GM19438 (cell line): Measurements from ENCODE around the gene RAB39A.

Source experiments
- ATAC-seq: cut with Tn5 transposase; IDR thresholded peaks from one replicate; pipeline ENCODE4 v1.9.1; 2021; ENCODE audit warnings: low read depth; ENCODE audit not compliant: unreplicated experiment

Gene RAB39A

DNA sequence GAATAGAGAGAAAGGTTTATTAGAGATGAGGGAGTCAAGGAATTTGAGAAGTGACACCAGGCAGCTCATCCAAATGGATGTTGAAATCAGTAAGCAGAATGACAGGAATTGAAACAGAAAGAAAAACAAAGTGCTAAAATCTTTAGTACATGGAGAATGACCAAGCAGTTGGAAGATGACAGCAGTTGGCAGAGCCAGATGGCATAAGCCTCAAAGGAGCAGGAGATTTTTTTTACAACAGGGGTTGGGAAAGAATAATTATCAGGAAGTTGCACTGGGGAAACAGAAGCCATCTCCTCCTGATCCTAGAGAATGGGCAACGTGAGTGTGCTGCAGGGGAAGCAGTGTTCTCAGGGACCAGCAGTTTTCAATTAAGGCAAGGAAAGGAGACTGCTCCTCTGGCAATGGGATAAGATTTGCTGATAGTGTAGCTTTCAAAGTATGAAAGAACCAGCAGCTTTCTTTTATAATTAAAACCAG is 28.9 kb downstream of the RAB39A start:
- peak; percentile 62 for ATAC-seq

DNA sequence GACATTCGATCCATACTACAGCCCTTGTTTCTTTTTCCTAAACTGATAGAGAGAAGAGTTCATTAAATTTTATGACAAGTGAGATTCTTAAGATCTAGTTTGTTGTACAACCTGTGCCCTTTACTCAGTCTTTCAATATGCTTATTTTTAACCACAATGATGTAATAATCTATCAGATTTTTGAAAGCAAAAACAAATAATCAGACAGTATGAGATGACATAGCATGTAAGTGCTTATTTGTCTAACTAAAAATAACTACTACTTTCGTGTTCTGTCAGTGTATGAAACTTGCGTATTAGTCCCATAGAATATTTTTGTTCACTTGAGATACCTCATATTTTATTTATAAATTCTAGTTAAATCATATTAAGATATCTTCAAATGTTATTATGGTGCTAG is 33.2 kb downstream of the RAB39A start:
- ATAC-seq, result no peak

- no peak for ATAC-seq
Measured at GRCh38 chr11:107962181-107962580, 33.9 kb downstream of the RAB39A start.

GRCh38 chr11:107963091-107963490 is 34.8 kb downstream of the RAB39A start:
- no peak for ATAC-seq

GRCh38 chr11:107969219-107969618 is 41.0 kb downstream of the RAB39A start:
- ATAC-seq, result no peak

GRCh38 chr11:107970049-107970448 is 41.8 kb downstream of the RAB39A start:
- ATAC-seq, result no peak

DNA sequence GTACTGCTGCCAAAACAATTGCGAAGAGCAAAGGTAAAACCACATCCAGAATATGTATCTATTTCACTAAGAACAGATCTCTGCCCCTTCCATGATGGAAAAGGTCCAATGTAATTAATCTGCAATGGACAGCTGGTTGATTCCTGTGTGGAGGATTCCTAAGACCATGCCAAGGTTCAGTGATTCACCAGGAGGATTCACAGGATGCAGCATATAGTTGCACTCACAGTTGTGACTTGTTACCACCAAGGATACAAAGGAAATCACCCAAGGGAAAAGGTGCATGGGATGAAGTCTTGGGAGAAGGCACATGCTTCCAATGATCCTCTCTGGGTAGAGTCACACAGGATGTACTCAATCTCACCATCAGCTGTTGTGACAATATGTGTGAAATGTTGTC is 45.4 kb downstream of the RAB39A start:
- no peak for ATAC-seq

GRCh38 chr11:107988397-107989158 is 60.3 kb downstream of the RAB39A start:
- no peak for ATAC-seq

- no peak for ATAC-seq
Measured at GRCh38 chr11:107991868-107992414, 63.7 kb downstream of the RAB39A start.

DNA sequence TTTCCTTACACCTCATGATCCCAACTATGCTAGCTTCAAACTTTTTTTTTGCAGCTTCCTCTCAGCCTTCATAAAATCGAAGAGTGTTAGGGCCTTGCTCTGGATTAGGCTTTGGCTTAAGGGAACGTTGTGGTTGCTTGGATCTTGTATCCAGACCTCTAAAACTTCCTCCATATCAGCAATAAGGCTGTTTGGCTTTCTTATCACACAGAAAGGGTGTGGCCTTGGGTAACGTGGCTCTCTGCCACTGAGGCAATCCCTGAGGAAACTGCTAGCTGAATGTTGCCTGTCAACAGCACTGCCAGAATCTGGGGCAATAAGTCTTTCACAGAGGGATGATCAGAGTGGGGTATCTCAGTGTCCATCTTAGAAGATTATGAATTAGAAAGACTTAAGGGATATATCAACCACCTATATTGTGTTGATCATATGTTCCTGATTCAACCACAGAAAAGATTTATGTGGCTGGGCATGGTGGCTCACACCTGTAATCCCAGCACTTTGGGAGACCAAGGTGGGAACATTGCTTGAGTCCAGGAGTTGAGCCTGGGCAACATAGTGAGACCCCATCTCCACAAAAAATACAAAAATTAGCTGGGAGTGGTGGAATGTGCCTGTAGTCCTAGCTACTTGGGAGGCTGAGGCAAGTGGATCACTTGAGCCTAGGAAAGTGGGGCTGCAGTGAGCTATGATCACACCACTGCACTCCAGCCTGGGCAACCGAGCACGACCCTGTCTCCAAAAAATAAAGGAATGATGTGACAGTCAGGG is 67.9 kb downstream of the RAB39A start:
- ATAC-seq, result no peak

GRCh38 chr11:107998761-107999160 is 70.5 kb downstream of the RAB39A start:
- ATAC-seq, result no peak

- peak; percentile 96 for ATAC-seq
Measured at GRCh38 chr11:107999759-108000455, 71.7 kb downstream of the RAB39A start.

DNA sequence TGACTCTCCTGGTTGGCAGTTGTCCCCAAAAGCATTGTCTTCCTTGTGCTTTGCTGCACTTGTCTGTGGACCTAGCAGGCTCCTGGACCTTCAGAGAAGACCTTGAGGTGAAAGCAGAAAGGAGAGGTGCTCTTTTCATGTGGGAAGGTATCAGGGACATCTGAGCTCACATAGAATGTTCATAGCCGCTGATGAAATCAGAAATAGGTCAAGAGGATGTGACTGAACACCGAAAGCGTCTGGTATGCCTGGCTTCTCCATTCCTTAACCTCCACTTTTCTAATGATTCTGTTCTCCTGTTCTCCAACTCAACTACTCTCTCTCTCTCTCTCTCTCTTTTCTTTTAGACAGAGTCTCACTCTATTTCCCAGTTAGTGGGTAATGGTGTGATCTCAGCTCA is 74.2 kb downstream of the RAB39A start:
- ATAC-seq, result no peak

GRCh38 chr11:108003623-108004022 is 75.4 kb downstream of the RAB39A start:
- no peak for ATAC-seq

- ATAC-seq, result no peak
Measured at GRCh38 chr11:108007819-108008218, 79.6 kb downstream of the RAB39A start.

GRCh38 chr11:108008656-108009496 is 80.6 kb downstream of the RAB39A start, which contains the start of gene CUL5:
TSS of gene CUL5 (plus strand) at chr11:108008898. CDS start at chr11:108009349, 451 bp downstream.
- peak; percentile 85 for ATAC-seq

GRCh38 chr11:108009497-108010370 is 81.5 kb downstream of the RAB39A start:
- peak; percentile 7 for ATAC-seq

DNA sequence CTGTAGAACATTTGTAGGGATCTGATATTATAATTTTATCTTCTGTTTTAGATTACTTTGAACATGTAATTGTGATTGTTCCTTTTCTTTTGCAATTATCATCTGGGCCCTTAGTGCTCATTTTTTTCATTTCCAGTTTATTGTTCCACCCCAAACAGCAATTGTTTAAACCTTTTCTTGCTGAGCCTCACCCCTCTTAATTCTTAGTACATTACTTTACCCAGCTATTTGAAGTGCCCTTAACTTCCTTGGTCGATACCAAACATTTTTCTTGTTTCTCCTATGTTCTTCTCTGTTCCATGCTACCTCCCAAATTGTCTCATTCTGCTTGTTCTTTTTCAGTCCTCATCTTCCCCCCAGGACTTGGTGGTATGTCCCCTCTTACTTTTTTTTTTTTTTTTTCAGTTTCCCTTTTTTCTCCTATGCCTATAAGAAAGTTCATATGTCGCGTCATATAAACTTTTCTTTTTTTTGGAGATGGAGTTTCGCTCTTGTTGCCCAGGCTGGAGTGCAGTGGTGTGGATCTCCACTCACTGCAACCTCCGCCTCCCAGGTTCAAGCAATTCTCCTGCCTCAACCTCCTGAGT is 84.0 kb downstream of the RAB39A start:
- no peak for ATAC-seq
